NCI-H82 treated with DMSO at 0.1 percent for 48 hours (cell line): Measurements from ENCODE around the gene SLC2A2.

Experiments
- DNase-seq: peaks from one replicate; lab custom pipeline; 2025; ENCODE audit not compliant: unreplicated experiment; lab: John Stamatoyannopoulos, UW

Gene SLC2A2

GRCh38 chr3:171026597-171027293, at the start of gene SLC2A2:
Gene SLC2A2 (minus strand): TSS chr3:171026720. CDS start chr3:171026670, 50 bp downstream.
- DNase-seq, result no peak

- DNase-seq, result no peak
Measured at GRCh38 chr3:171072432-171072831, 45.9 kb upstream of the SLC2A2 start.

GRCh38 chr3:171068658-171069057, 42.1 kb upstream of the SLC2A2 start:
- no peak for DNase-seq

- no peak for DNase-seq
Measured at GRCh38 chr3:171066206-171066605, 39.7 kb upstream of the SLC2A2 start.

GRCh38 chr3:171065732-171066131, 39.2 kb upstream of the SLC2A2 start:
- no peak for DNase-seq

- DNase-seq, result no peak
Measured at GRCh38 chr3:171064461-171064860, 37.9 kb upstream of the SLC2A2 start.

GRCh38 chr3:171061749-171062148, 35.2 kb upstream of the SLC2A2 start:
- no peak for DNase-seq

- DNase-seq, result no peak
Measured at GRCh38 chr3:171059978-171060377, 33.5 kb upstream of the SLC2A2 start.

- DNase-seq, result no peak
Measured at GRCh38 chr3:171058873-171059603, 32.5 kb upstream of the SLC2A2 start.

GRCh38 chr3:171058058-171058457, 31.5 kb upstream of the SLC2A2 start:
- DNase-seq, result no peak

- no peak for DNase-seq
Measured at GRCh38 chr3:171057072-171057471, 30.6 kb upstream of the SLC2A2 start.

- no peak for DNase-seq
Measured at GRCh38 chr3:171056528-171056927, 30.0 kb upstream of the SLC2A2 start.

GRCh38 chr3:171055336-171056178, 29.0 kb upstream of the SLC2A2 start:
- no peak for DNase-seq

- no peak for DNase-seq
Measured at GRCh38 chr3:171054921-171055320, 28.4 kb upstream of the SLC2A2 start.

- DNase-seq, result no peak
Measured at GRCh38 chr3:171054231-171054630, 27.7 kb upstream of the SLC2A2 start.

GRCh38 chr3:171049861-171050444, 23.4 kb upstream of the SLC2A2 start:
- peak; percentile 80 for DNase-seq

GRCh38 chr3:171046760-171047159, 20.2 kb upstream of the SLC2A2 start:
- DNase-seq, result no peak

- DNase-seq, result no peak
Measured at GRCh38 chr3:171044835-171045793, 18.6 kb upstream of the SLC2A2 start.

- DNase-seq, result no peak
Measured at GRCh38 chr3:171044384-171044783, 17.9 kb upstream of the SLC2A2 start.

- DNase-seq, result no peak
Measured at GRCh38 chr3:171039674-171040073, 13.2 kb upstream of the SLC2A2 start.
